HL-60 (cell line): Measurements from ENCODE around the gene CLEC4A.

Experiments used
- GABPA ChIP-seq: IDR thresholded peaks from 2 replicates; pipeline ENCODE4 v1.6.1; 2012; ENCODE audit warnings: low read depth
- POLR2AphosphoS5 ChIP-seq: IDR thresholded peaks from 2 replicates; pipeline ENCODE4 v1.6.1; 2012; ENCODE audit warnings: low read depth
- SPI1 ChIP-seq: IDR thresholded peaks from 2 replicates; pipeline ENCODE4 v1.6.1; 2012; ENCODE audit warnings: low read depth, mild to moderate bottlenecking, borderline replicate concordance
- TF ChIP-seq, protein P1 (sequence below): IDR thresholded peaks from one replicate; pipeline ENCODE4 v1.5.1; 2011; ENCODE audit warnings: low read length, control low read depth, inconsistent platforms; ENCODE audit not compliant: insufficient read depth
- TF ChIP-seq, protein P2 (sequence below): IDR thresholded peaks from 2 replicates; pipeline ENCODE4 v1.6.1; 2012; ENCODE audit warnings: low read depth; ENCODE audit not compliant: insufficient replicate concordance

DNA sequence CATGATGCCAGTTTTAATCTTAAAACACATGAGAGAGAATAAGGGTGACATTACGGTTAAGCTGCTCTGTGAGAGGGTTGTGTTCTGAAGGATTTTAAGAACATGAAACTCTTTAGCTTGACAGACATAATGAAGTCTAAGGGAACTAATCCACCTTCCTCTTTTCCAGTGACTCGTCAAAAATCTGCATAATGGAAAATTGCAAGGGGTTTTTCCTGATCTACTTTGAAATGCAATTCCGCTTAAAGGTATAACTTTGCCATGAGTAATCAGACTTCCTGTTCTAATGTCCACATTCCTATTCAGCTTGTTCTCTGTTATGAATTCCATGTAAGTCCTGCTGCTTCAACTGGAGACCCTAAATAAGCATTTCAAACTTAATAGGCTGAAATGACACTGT lies 33.4 kb downstream of the CLEC4A start, which contains the start of gene ZNF705A:
- TF ChIP-seq, protein P1, sequence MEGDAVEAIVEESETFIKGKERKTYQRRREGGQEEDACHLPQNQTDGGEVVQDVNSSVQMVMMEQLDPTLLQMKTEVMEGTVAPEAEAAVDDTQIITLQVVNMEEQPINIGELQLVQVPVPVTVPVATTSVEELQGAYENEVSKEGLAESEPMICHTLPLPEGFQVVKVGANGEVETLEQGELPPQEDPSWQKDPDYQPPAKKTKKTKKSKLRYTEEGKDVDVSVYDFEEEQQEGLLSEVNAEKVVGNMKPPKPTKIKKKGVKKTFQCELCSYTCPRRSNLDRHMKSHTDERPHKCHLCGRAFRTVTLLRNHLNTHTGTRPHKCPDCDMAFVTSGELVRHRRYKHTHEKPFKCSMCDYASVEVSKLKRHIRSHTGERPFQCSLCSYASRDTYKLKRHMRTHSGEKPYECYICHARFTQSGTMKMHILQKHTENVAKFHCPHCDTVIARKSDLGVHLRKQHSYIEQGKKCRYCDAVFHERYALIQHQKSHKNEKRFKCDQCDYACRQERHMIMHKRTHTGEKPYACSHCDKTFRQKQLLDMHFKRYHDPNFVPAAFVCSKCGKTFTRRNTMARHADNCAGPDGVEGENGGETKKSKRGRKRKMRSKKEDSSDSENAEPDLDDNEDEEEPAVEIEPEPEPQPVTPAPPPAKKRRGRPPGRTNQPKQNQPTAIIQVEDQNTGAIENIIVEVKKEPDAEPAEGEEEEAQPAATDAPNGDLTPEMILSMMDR: no peak
- TF ChIP-seq POLR2AphosphoS5: no peak
- TF ChIP-seq, protein P2, sequence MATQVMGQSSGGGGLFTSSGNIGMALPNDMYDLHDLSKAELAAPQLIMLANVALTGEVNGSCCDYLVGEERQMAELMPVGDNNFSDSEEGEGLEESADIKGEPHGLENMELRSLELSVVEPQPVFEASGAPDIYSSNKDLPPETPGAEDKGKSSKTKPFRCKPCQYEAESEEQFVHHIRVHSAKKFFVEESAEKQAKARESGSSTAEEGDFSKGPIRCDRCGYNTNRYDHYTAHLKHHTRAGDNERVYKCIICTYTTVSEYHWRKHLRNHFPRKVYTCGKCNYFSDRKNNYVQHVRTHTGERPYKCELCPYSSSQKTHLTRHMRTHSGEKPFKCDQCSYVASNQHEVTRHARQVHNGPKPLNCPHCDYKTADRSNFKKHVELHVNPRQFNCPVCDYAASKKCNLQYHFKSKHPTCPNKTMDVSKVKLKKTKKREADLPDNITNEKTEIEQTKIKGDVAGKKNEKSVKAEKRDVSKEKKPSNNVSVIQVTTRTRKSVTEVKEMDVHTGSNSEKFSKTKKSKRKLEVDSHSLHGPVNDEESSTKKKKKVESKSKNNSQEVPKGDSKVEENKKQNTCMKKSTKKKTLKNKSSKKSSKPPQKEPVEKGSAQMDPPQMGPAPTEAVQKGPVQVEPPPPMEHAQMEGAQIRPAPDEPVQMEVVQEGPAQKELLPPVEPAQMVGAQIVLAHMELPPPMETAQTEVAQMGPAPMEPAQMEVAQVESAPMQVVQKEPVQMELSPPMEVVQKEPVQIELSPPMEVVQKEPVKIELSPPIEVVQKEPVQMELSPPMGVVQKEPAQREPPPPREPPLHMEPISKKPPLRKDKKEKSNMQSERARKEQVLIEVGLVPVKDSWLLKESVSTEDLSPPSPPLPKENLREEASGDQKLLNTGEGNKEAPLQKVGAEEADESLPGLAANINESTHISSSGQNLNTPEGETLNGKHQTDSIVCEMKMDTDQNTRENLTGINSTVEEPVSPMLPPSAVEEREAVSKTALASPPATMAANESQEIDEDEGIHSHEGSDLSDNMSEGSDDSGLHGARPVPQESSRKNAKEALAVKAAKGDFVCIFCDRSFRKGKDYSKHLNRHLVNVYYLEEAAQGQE: no peak
- no peak for TF ChIP-seq GABPA
- peak; percentile 93 for TF ChIP-seq SPI1
